ENCODE measurements around the gene PRAMEF17. TPM values are rescaled to one million over a fixed set of nuclear protein-coding genes. Genes with fewer than 3 reads are reported as not detected.
"Not testable (repeated sequence)": the region's sequence is repeated elsewhere in the genome, so short reads cannot be mapped to it uniquely, and the experiment has no call there.

PRAMEF17 gene
- not detected for polyA plus RNA-seq (2013)

DNA sequence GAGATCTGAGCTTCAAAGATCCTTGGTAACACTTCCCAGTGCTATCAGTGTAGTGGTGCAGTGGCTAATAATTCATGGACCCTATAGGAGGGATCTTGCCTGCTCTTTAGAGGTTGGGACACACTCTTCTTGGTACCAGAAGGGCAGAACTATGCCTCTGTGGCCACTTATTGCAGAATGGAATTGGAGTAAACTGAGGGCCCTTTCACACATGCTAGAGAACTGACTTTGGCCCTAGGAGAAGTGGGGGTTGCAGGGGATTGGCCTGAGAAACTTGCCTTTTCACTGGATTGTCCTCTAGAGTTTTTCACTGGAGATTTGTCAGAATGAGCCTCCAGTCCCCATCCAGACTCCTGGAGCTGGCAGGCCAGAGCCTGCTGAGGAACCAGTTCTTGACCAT is at the start of gene PRAMEF17:
Gene PRAMEF17 (plus strand): TSS at position 301 of the 400 bp plus-strand sequence. CDS start 26 bp downstream, at position 327.
- H3K4me3 ChIP-seq (ENCODE audit: control insufficient read depth in 1 of 7, extremely low read depth in 1 of 7, insufficient read depth in 4 of 7, low read depth in 2 of 7, low read length in 6 of 7); DNase-seq; POLR2A ChIA-PET; H3K36me3 ChIP-seq (ENCODE audit: control insufficient read depth in 4 of 4, insufficient read depth in 4 of 4, low read length in 3 of 4); H3K4me1 ChIP-seq (ENCODE audit: control extremely low read depth in 1 of 4, control insufficient read depth in 4 of 4, insufficient read depth in 4 of 4, low read length in 3 of 4); CTCF ChIA-PET; H3K27ac ChIP-seq (ENCODE audit: insufficient read depth in 1 of 2, low read depth in 1 of 2, low read length in 2 of 2, poor library complexity in 1 of 2, severe bottlenecking in 2 of 2); H3K27me3 ChIP-seq (replicated peaks in 2 of 5; ENCODE audit: control insufficient read depth in 4 of 5, insufficient read depth in 5 of 5, low read length in 4 of 5); H3K9me3 ChIP-seq (ENCODE audit: control extremely low read depth in 1 of 5, control insufficient read depth in 4 of 5, insufficient read depth in 2 of 5, low read depth in 1 of 5, low read length in 4 of 5): not testable (repeated sequence)

- DNase-seq; H3K27me3 ChIP-seq (replicated peaks in 2 of 5; ENCODE audit: control insufficient read depth in 4 of 5, insufficient read depth in 5 of 5, low read length in 4 of 5); H3K36me3 ChIP-seq (ENCODE audit: control insufficient read depth in 4 of 4, insufficient read depth in 4 of 4, low read length in 3 of 4); H3K4me3 ChIP-seq (ENCODE audit: control insufficient read depth in 1 of 7, extremely low read depth in 1 of 7, insufficient read depth in 4 of 7, low read depth in 2 of 7, low read length in 6 of 7); H3K27ac ChIP-seq (ENCODE audit: insufficient read depth in 1 of 2, low read depth in 1 of 2, low read length in 2 of 2, poor library complexity in 1 of 2, severe bottlenecking in 2 of 2); POLR2A ChIA-PET; CTCF ChIA-PET; H3K4me1 ChIP-seq (ENCODE audit: control extremely low read depth in 1 of 4, control insufficient read depth in 4 of 4, insufficient read depth in 4 of 4, low read length in 3 of 4); H3K9me3 ChIP-seq (ENCODE audit: control extremely low read depth in 1 of 5, control insufficient read depth in 4 of 5, insufficient read depth in 2 of 5, low read depth in 1 of 5, low read length in 4 of 5): not testable (repeated sequence)
- 100% methylated on average over 1 of the region's 8 CpGs for WGBS (ENCODE audit: insufficient coverage)
These were observed 46.9 kb upstream of the PRAMEF17 start for GRCh38 chr1:13342496-13342895.

- H3K36me3 ChIP-seq (ENCODE audit: control insufficient read depth in 4 of 4, insufficient read depth in 4 of 4, low read length in 3 of 4); DNase-seq; H3K27me3 ChIP-seq (replicated peaks in 2 of 5; ENCODE audit: control insufficient read depth in 4 of 5, insufficient read depth in 5 of 5, low read length in 4 of 5); H3K4me1 ChIP-seq (ENCODE audit: control extremely low read depth in 1 of 4, control insufficient read depth in 4 of 4, insufficient read depth in 4 of 4, low read length in 3 of 4); H3K4me3 ChIP-seq (ENCODE audit: control insufficient read depth in 1 of 7, extremely low read depth in 1 of 7, insufficient read depth in 4 of 7, low read depth in 2 of 7, low read length in 6 of 7); CTCF ChIA-PET; H3K9me3 ChIP-seq (ENCODE audit: control extremely low read depth in 1 of 5, control insufficient read depth in 4 of 5, insufficient read depth in 2 of 5, low read depth in 1 of 5, low read length in 4 of 5); H3K27ac ChIP-seq (ENCODE audit: insufficient read depth in 1 of 2, low read depth in 1 of 2, low read length in 2 of 2, poor library complexity in 1 of 2, severe bottlenecking in 2 of 2); POLR2A ChIA-PET: not testable (repeated sequence)
- no CpG with 5 or more reads among the region's 7 CpGs for WGBS (ENCODE audit: insufficient coverage)
These were observed 42.4 kb upstream of the PRAMEF17 start, which contains the start of gene PRAMEF14 for GRCh38 chr1:13347034-13347433. PRAMEF14 (minus strand) TSS chr1:13347134; CDS start chr1:13345314, 1,820 bp downstream.

- H3K27ac ChIP-seq (ENCODE audit: insufficient read depth in 1 of 2, low read depth in 1 of 2, low read length in 2 of 2, poor library complexity in 1 of 2, severe bottlenecking in 2 of 2); DNase-seq; CTCF ChIA-PET; H3K4me3 ChIP-seq (ENCODE audit: control insufficient read depth in 1 of 7, extremely low read depth in 1 of 7, insufficient read depth in 4 of 7, low read depth in 2 of 7, low read length in 6 of 7); POLR2A ChIA-PET; H3K27me3 ChIP-seq (replicated peaks in 2 of 5; ENCODE audit: control insufficient read depth in 4 of 5, insufficient read depth in 5 of 5, low read length in 4 of 5); H3K9me3 ChIP-seq (ENCODE audit: control extremely low read depth in 1 of 5, control insufficient read depth in 4 of 5, insufficient read depth in 2 of 5, low read depth in 1 of 5, low read length in 4 of 5); H3K4me1 ChIP-seq (ENCODE audit: control extremely low read depth in 1 of 4, control insufficient read depth in 4 of 4, insufficient read depth in 4 of 4, low read length in 3 of 4); H3K36me3 ChIP-seq (ENCODE audit: control insufficient read depth in 4 of 4, insufficient read depth in 4 of 4, low read length in 3 of 4): not testable (repeated sequence)
- no CpG with 5 or more reads among the region's 8 CpGs for WGBS (ENCODE audit: insufficient coverage)
These were observed 36.0 kb upstream of the PRAMEF17 start for GRCh38 chr1:13353476-13353875.

GRCh38 chr1:13354475-13354874 is 35.0 kb upstream of the PRAMEF17 start:
- no CpG with 5 or more reads among the region's 9 CpGs for WGBS (ENCODE audit: insufficient coverage)
- H3K27ac ChIP-seq (ENCODE audit: insufficient read depth in 1 of 2, low read depth in 1 of 2, low read length in 2 of 2, poor library complexity in 1 of 2, severe bottlenecking in 2 of 2), result not testable (repeated sequence)

GRCh38 chr1:13356774-13357173 is 32.7 kb upstream of the PRAMEF17 start:
- POLR2A ChIA-PET; H3K4me3 ChIP-seq (ENCODE audit: control insufficient read depth in 1 of 7, extremely low read depth in 1 of 7, insufficient read depth in 4 of 7, low read depth in 2 of 7, low read length in 6 of 7); H3K27me3 ChIP-seq (replicated peaks in 2 of 5; ENCODE audit: control insufficient read depth in 4 of 5, insufficient read depth in 5 of 5, low read length in 4 of 5); H3K9me3 ChIP-seq (ENCODE audit: control extremely low read depth in 1 of 5, control insufficient read depth in 4 of 5, insufficient read depth in 2 of 5, low read depth in 1 of 5, low read length in 4 of 5); H3K4me1 ChIP-seq (ENCODE audit: control extremely low read depth in 1 of 4, control insufficient read depth in 4 of 4, insufficient read depth in 4 of 4, low read length in 3 of 4); H3K27ac ChIP-seq (ENCODE audit: insufficient read depth in 1 of 2, low read depth in 1 of 2, low read length in 2 of 2, poor library complexity in 1 of 2, severe bottlenecking in 2 of 2); H3K36me3 ChIP-seq (ENCODE audit: control insufficient read depth in 4 of 4, insufficient read depth in 4 of 4, low read length in 3 of 4); CTCF ChIA-PET: not testable (repeated sequence)
- peak; percentile 73 to 83 (median 82) for DNase-seq
- 0% methylated on average over 4 of the region's 5 CpGs for WGBS (ENCODE audit: insufficient coverage)

More at GRCh38 chr1:13354475-13354874, 35.0 kb upstream of the PRAMEF17 start:
- H3K27me3 ChIP-seq (replicated peaks in 2 of 5; ENCODE audit: control insufficient read depth in 4 of 5, insufficient read depth in 5 of 5, low read length in 4 of 5); H3K36me3 ChIP-seq (ENCODE audit: control insufficient read depth in 4 of 4, insufficient read depth in 4 of 4, low read length in 3 of 4); POLR2A ChIA-PET; H3K4me3 ChIP-seq (ENCODE audit: control insufficient read depth in 1 of 7, extremely low read depth in 1 of 7, insufficient read depth in 4 of 7, low read depth in 2 of 7, low read length in 6 of 7); H3K4me1 ChIP-seq (ENCODE audit: control extremely low read depth in 1 of 4, control insufficient read depth in 4 of 4, insufficient read depth in 4 of 4, low read length in 3 of 4); CTCF ChIA-PET; DNase-seq; H3K9me3 ChIP-seq (ENCODE audit: control extremely low read depth in 1 of 5, control insufficient read depth in 4 of 5, insufficient read depth in 2 of 5, low read depth in 1 of 5, low read length in 4 of 5): not testable (repeated sequence)

- H3K36me3 ChIP-seq (ENCODE audit: control insufficient read depth in 4 of 4, insufficient read depth in 4 of 4, low read length in 3 of 4); H3K4me3 ChIP-seq (ENCODE audit: control insufficient read depth in 1 of 7, extremely low read depth in 1 of 7, insufficient read depth in 4 of 7, low read depth in 2 of 7, low read length in 6 of 7); H3K9me3 ChIP-seq (ENCODE audit: control extremely low read depth in 1 of 5, control insufficient read depth in 4 of 5, insufficient read depth in 2 of 5, low read depth in 1 of 5, low read length in 4 of 5); H3K4me1 ChIP-seq (ENCODE audit: control extremely low read depth in 1 of 4, control insufficient read depth in 4 of 4, insufficient read depth in 4 of 4, low read length in 3 of 4); H3K27ac ChIP-seq (ENCODE audit: insufficient read depth in 1 of 2, low read depth in 1 of 2, low read length in 2 of 2, poor library complexity in 1 of 2, severe bottlenecking in 2 of 2); CTCF ChIA-PET; H3K27me3 ChIP-seq (replicated peaks in 2 of 5; ENCODE audit: control insufficient read depth in 4 of 5, insufficient read depth in 5 of 5, low read length in 4 of 5); DNase-seq; POLR2A ChIA-PET: not testable (repeated sequence)
- WGBS (ENCODE audit: insufficient coverage), result no CpG with 5 or more reads among the region's 7 CpGs
These were observed 27.1 kb upstream of the PRAMEF17 start for GRCh38 chr1:13362364-13362763.
